Stimulated activated CD8-positive, alpha-beta memory T cell treated with anti-CD3 and anti-CD28 coated beads, Interleukin-4, amount 100 ng/mL, for 48 hours (primary cell): Measurements from ENCODE around the gene TRPC4.
"Not testable (repeated sequence)": the region's sequence is repeated elsewhere in the genome, so short reads cannot be mapped to it uniquely, and the experiment has no call there.

Source experiments
- DNase-seq: peaks from one replicate; pipeline ENCODE4 v3.0.0-alpha.2; 2020

TRPC4 gene

DNA sequence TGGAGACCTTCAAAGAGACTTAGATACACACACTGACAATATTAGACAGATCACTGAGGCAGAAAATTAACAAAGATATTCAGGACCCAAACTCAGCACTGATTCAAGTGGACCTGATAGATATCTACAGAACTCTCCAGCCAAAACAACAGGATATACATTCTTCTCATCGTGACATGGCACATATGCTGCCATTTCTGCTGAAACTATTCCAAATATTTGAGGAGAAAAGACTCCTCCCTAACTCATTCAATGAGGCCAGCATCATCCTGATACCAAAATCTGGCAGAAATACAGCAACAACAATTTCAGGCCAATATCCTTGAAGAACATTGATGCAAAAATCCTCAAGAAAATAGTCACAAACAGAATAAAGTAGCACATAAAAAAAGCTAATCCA lies 53.3 kb downstream of the TRPC4 start:
- no peak for DNase-seq

DNA sequence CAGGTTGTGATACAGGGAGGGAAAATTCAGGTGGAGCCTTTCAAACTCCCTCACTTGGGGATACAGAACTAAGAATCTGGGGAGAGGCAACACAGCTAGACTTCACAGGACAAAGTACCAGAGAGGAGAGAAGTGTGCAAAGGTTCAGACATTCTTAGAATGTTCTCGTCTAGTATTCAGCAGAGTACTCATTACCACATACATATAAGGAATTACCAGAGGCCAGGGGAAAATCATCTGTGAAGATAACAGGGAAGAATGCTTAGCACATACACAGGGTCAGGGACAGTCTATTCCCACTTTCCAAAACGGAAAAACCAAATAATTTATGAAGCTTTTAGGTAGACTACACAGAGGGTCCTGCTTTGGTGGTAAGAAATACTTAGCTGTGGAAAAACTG lies 58.1 kb downstream of the TRPC4 start:
- no peak for DNase-seq

DNA sequence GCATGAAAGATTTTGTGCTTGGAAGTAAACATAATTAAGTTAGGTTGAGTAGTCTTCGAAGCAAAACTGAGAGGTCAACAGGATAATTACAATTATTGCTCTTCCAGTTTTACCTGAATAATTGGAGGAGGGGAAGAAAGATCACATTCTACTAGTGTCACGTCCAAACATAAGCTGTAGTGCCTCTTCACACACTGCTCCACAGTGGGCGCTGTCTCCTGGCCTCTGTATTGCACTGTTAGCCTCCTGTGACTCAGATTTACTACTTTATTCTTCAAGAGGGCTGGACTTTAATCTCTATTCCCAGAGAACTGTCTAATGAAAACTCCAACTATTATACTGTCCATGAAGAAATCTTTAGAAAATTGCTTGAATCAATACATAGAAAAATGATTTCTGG lies 62.9 kb downstream of the TRPC4 start:
- no peak for DNase-seq

DNA sequence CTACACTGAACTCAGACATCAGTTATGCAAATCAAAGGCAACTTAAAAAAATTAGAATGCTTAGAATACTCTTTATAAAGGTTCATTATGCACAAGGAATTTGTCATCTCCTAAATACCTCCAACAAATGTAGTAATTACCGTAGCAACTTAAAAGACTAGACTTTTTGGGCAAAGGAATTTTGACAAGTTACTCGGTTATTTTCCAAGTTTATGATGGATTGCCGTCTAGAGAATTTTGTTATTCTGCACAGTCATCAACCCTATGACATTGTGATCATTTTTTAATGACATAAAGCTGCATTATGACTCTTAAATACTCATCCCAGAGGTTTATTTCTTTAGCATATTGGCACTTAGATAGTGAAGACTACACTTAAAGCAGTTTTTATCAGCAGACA lies 71.9 kb downstream of the TRPC4 start:
- DNase-seq: no peak

DNA sequence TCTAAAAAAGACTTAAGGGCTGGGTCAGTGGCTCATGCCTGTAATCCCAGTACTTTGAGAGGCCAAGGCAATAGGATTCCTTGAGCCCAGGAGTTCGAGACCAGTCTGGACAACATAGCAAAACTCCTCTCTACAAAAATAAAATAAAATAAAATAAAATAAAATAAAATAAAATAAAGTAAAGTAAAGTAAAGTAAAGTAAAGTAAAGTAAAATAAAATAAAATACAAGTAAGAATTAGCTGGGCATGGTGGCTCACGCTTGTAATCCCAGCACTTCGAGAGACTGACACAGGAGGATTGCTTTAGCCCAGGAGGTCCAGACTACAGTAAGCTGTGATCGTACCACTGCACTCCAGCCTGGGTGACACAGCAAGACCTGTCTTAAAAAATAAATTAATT lies 72.8 kb downstream of the TRPC4 start:
- not testable (repeated sequence) for DNase-seq

DNA sequence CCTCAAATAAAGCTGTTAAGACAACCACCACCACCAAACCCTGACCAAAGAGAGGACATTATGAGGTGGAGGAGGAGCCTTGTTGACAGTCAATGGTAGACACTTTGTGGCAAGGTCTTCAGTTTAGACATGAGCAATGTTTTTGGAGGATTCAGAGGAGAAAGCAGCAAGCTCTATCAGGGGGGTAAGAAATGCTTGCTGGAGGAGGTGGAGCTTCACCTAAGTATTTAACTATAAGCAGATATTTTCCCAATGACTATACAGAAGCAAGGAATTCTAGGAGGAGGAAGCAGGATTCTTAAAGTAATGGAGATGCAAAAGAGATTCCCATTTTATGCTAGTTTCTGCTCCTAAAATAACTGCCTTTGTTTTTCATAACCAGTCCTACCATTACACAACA lies 74.2 kb downstream of the TRPC4 start:
- DNase-seq: no peak

DNA sequence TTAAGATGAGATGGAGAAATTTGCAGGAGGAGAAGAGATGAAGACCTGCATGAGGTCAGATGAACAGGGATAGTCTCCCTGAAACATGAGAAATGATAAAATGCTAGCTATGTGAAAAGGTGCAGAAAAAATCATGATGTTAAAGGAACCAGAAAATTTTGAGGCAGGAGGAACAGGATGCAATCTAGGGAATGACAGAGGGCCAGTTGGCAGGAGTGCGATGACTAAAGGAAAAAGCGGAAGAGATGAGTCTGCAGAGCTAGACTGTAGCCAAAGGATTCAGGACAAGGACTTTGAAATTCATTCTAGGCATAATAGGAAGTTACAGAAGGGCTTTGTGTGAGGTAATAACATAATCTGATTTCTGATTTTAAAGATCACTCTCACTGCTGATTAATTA lies 77.9 kb downstream of the TRPC4 start:
- no peak for DNase-seq

DNA sequence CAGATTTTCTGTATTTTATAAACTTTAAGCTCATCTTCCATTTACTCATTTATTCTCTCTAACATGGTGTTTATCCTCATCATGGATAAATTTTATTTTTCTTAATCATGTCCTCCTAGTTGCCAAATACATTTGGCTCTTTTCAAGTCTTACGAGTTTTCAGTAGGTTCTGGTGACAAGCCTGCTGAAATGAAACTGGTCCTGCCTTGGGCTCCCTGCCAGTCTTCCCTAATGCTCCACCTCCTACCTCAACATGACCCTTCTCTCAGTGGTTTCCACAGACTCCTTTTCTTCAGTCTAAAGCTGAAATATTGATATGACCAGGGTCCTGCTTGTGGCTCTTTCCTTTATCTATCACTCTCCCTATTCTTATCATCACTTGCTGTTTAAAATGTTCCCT lies 81.2 kb downstream of the TRPC4 start:
- DNase-seq: no peak

DNA sequence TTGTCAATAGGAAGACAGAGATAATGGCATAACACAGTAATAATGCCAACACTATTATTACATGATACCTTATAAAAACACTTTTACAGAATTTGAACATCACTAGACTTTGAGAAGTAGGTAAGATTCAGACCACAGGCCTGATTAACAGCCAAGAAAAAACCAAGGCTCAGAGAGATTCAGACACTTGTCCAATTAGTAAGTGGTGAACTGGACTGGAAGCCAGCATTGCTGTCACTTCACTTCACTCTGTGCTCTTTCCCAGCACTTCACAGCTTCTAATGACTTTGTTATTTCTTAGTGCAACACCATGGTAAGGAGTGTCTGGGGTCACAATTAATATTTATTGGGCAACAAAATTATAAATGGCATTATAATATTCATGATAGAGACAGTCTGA lies 91.9 kb downstream of the TRPC4 start:
- DNase-seq: no peak

DNA sequence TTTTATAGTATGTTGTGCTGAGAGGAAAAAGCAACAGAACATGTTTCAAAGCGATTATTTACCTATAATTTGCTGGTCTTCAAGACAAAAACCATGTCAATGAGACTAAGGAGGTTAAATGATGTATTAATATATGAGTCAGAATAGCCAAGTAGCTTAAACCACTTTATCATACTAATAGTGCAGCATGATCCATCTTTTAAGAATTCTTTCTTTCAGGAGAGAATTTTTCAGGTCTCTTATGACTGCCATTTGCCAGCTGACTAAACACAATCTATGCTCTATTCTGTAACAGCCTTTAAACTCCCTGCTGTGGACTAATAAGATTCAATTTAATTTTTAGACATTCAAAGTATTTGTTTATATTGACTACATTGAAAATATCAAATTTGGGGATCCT lies 93.7 kb downstream of the TRPC4 start:
- DNase-seq: no peak

DNA sequence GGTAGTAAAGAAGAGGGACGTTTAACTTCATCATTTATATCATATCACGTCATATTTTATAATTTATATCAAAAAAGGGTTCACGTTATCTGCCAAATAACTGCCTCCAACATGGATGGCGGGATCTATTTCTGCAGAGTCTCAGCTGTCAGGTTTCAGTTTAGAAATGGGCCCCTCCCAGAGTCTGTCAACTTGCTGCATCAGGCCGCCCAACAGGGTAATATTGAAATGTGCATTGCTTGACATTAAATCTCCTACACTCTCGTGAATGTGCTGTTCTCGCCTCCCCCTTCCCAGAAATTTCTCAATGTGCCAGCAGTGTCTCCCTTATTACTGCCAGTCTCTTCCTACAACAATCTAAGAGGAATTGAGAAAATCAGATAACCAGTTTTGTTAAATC lies 96.9 kb downstream of the TRPC4 start:
- DNase-seq: no peak

DNA sequence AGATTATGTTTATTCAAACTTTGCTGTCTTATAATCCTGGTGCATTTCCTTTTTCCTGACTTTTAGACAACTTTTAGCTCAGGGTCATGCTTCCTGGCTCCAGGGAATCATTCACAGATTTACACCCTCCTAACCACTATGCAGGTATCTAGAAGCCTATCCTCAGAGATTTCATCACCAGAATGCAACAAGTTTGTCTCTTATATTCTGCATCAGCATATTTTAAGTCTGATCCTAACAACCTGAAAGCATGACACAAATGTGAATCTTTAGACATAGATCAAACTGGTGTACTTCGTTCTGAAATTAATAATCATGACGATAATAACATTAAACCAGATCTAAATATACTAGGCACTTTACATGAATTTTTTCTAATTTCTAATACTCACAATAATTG lies 100.0 kb downstream of the TRPC4 start:
- DNase-seq: no peak

DNA sequence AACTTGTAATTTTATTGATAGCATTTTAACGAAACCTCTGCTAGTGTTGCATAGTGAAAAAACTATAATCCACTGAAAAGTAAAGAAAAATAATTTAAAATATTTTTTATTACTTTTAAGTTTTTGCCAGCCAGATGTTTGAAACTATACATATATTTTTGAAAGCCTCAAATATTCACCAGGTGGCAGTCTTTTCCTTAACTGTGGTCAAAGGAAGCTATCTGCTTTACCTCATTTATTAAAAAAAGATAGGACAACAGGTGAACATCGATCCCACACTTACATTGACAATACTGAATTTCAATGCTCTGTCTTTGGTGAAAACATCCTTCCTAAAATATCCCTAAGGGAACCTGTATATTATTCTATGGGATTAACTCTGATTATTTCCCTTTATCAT lies 100.5 kb downstream of the TRPC4 start:
- no peak for DNase-seq

DNA sequence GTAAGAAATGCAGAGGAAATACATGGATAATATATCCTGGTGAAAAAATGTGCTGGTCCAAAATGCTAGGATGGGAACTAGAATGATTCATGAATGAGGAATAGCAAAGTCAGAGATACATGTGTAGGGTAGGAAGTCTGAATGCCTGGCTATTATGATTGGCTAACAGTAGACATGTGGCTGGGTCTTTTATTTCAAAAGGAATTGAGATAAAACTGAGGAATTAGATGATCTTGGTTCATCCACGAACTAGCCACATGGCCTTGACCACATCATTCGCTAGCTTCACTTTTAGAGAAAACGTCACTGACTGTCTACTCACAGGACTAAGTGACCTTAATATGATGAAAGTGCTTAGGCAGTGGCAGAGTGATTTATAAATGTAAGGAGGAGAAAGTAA lies 103.1 kb downstream of the TRPC4 start:
- no peak for DNase-seq

DNA sequence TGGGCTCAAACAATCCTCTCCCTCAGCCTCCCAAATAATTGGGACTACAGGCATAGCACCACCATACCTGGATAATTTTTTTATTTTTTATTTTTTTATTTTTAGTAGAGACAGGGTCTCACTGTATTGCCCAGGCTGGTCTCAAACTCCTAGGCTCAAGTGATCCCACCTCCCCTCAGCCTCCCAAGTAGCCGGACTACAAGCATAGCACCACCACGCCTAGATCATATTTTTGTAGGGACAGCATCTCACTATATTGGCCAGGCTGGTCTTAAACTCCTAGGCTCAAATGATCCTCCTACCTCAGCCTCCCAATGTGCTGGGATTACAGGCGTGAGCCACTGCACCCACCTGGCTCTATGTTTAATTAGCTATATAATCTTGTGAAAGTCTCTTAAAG lies 114.2 kb downstream of the TRPC4 start:
- no peak for DNase-seq

DNA sequence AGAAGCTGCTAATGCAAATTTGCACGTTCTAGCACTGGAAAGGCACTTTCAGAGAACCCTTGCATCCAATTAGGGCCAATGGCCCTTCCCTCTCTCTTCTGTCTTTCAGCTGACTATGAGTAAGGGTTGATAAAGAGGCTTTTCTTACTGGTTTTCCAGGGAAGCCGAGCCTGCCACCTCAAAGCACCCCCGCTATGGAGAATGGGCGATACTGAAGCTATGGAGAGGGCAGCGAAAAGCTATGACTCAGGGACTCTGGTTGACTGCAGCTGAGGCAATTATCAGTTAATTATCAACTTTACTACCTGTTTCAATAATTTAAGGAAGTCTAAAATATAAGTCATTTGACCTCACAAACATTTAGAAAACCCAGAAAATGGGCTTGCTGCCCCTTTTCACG lies 115.8 kb downstream of the TRPC4 start:
- no peak for DNase-seq

DNA sequence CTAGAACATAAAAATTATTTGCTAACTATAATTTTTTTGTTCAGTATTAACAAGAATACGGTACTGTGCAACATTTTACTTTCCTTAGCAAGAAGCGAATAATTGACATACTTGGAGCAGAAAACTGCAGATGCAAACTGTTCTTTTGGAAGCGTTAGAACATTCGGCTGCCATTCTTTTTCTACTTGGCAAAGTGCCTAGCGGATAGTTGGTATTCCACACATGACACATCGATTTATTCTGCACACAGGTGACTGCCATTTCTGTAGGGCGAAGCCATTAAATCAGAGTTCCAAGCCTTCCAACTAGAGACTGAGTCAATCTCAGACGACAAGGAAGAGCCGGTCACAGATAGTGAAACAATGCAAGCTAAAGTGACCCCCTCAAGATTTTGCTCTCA lies 117.4 kb downstream of the TRPC4 start:
- no peak for DNase-seq

DNA sequence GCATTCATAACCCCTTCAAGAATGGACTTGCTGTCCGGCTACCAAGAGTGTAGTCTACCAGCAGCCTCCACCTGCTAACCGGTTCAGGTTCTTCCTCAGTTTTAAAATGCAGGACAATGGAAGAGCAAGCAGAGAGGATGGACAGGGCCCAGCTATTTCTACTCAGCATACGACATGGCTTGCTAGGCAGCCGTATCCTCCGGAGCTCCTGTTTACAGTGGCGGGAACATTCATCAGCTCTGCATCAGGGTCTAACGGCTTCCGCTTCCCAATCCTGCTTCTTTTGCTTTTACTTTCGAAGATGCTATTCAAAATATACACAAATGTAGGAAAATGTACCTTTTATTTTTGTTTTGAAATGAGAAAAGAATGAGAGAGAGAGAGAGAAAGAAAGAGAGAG lies 118.5 kb downstream of the TRPC4 start:
- no peak for DNase-seq

DNA sequence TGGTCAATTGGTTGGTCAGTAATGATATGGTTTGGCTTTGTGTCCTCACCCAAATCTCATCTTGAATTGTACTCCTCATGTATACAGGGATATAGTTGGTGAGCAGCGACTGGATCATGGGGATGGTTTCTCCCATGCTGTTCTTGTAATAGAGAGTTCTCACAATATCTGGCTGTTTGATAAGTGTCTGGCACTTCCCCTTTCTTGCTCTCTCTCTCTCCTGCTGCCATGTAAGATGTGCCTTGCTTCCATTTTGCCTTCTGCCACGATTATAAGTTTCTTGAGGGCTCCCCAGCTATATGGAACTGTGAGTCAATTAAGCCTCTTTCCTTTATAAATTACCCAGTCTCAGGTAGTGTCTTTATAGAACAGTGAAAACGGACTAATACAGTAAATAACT lies 120.7 kb downstream of the TRPC4 start:
- DNase-seq: no peak

DNA sequence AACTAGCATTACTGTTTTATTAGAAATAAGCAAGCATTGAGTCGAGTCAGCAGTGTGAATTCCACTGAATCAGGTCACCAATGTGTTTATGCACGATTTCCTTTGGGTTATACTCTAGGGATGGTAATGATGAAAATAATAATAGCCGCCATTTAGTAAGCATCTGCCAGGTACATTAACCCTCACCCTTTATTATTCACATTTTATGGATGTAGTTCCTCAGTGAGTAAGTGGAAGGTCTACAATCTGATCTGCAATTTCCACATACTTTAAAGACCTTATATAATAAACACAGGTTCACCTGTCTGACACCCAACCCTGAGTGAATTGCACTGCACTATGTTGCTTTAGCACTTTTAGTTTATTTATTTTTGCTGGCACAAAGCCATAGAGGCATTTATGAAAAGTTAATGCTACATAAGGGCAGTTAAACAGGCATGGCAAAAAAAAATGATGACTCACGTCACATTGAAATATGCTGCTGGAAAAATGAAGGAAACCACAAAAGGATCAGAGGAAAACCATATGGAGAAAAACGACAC lies 122.4 kb downstream of the TRPC4 start:
- no peak for DNase-seq

DNA sequence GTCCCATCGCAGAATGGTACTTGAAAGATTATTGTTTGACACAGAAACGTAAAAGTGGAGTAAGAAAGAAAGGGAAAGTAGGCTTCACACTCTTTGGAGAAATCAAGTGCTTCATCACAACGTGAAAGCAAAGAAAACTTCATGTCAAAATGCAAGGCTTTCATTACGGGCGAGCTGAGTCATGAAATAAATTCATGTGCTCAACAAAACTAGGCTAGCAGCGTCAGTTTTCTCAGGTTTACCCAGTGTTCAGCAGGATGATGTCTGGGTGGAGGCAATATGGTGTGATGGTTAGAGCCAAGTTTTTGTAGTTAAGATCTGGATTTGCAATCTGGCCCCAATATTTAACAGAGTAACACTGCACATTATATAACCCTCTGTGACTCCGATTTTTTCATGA lies 128.0 kb downstream of the TRPC4 start:
- DNase-seq: no peak

DNA sequence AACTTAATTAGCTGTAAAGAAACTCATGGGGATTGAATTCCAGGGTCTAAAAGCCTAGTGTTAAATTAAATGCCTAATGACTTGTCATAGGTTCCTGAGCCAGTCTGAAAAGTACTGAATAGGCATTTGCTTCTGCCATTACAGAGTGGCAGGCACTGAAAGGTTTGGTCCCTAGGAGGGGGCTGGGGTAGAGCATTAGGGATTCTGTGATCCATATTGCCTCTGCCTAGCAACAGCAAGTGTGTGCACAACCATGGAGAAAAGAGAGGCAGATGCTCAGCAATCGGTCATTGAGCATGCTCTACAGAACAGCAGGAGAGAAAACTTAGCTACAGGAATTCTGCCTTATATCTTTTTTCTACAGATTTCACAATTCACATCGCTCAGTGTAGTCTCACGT lies 133.5 kb downstream of the TRPC4 start:
- no peak for DNase-seq

DNA sequence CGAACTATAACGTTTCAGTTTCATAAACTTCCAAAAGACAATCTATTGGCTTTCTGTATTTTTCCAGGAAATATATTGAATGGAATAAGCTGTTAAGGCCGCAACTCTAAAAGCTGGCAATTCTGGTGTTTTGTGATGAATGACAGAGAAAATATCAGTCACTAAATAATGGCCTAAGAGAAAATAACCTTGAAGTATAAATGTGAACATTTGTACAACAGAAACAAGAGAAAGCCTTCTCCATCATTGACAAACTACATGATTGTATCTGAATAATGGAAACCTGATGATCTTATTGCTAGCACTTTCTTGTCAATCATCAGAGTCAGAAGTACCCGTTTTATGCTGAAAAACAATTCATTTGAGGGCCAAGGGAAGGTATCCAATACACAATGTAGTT lies 134.3 kb downstream of the TRPC4 start:
- no peak for DNase-seq

DNA sequence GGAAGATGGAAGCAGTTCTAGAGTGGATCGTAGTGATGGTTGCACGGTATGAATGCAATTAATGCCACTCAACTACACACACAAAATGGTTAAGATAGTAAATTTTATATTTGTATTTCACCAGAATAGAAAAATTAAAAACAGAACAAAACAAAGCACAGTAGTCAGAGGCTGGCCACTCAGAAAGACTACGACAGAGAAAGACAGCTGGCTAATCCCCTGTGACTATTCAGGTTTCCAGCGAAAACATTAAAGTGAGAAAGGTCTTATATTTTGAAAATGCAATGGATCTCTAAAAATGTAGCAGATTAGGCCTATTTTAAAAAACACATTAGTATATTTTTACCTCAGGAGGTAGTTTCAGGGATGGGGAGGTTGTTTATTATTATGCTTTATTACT lies 139.7 kb downstream of the TRPC4 start:
- no peak for DNase-seq

DNA sequence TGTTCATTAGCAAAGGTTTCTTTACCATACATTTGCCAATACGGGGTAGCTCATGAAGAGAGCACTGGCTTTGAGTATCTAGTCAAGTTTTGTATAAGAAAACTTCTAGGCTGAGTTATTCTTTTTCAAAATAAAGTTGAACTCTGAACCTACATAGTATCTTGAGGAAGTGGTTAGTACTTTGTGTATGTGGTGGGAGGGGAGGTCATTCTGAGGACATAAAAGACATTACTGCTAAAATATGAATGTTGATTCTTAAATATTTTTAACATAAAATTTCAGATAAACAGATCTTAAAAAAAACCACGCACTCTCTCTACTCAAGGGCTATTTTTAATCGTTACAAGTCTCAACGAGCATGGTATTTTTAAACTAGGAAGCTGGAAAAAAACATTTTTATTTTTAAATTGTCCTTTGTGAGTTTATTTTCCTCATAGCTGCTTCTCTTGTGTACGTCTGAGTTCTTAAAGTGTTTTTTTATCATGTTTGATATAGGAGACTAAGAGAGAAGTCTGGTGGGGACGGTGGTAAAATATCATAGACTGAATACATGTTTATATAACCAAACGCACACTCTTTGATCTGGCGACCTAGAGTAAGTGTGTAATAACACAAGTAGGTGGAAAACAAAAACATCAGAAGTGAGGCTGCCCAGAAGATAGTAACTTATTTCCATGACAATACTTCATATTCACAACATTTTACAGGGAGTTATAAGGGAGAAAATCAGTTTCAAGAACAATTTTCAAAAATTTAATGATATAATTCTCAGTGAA lies 153.0 kb downstream of the TRPC4 start:
- no peak for DNase-seq
